DOHH2 (cell line): ENCODE results near the gene EIF2B4.

Experiments used
- CTCF ChIP-seq: fragments of 200-600 bp; sonication (generic); IDR thresholded peaks from one replicate; pipeline ENCODE4 v1.5.1; 2014; ENCODE audit warnings: antibody characterized with exemption, mild to moderate bottlenecking, low read depth, low read length; ENCODE audit not compliant: poor library complexity, severe bottlenecking
- EZH2phosphoT487 ChIP-seq: fragments of 200-600 bp; sonication (generic); IDR thresholded peaks from 2 replicates; pipeline ENCODE4 v1.6.1; 2017; ENCODE audit warnings: borderline replicate concordance, mild to moderate bottlenecking, antibody characterized with exemption, low read length, moderate library complexity, mixed read lengths

- no peak for TF ChIP-seq CTCF
- no peak for TF ChIP-seq EZH2phosphoT487
These were observed 6.2 kb downstream of the EIF2B4 start for GRCh38 chr2:27363933-27364332.
